ENCODE data around the gene CADPS2.

CADPS2 gene

DNA sequence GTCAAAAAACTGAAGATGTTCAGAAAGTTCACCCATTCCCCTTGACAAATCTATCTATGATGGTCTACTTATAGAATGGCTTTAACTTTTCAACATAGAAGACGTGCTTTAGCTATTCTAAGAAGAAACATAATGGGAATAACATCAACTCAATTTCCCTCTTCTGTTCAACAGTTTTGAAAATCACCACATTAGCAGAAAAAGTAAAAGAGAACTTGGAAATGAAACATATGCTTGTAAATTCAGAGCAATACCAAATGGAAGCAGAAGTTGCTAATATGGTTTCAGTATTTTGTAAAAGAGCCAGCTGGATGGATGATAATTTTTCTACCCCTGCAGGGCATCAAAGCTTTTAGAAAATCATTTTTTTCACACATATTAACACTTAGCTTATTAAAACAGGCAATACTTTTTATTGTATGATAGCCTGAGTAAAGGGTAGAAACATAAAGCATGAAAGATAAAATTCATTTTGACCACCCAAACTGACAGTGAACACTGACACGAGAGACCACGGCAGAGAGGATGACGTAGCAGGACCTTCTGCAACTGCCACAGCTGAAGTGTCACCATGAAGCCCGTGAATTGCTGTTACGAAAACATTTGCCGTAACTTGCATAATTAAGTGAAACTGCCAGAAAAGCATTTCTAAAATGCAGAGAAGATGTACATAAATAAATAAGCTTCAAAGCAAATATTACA lies 542.5 kb downstream of the CADPS2 start:
- no peak for DNase-seq

DNA sequence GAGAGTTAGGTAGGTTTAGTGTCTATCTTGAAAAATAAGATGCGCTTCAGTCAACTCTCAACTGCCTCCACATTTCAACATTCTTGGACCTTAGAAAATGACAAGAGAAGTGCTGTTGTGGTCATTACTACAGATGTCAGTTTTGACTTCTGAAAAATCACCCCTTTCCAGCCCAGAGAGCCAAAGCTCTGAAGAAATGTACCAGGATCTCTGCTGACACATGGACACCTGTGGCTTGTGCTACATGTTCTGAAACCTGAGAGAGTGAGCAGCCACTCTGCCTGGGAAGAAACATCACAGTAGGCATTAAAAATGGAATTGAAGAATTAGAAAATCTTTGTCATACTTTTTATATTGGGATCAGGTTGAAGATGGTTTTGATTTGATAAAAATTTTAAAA lies 545.8 kb downstream of the CADPS2 start:
- DNase-seq: no peak

DNA sequence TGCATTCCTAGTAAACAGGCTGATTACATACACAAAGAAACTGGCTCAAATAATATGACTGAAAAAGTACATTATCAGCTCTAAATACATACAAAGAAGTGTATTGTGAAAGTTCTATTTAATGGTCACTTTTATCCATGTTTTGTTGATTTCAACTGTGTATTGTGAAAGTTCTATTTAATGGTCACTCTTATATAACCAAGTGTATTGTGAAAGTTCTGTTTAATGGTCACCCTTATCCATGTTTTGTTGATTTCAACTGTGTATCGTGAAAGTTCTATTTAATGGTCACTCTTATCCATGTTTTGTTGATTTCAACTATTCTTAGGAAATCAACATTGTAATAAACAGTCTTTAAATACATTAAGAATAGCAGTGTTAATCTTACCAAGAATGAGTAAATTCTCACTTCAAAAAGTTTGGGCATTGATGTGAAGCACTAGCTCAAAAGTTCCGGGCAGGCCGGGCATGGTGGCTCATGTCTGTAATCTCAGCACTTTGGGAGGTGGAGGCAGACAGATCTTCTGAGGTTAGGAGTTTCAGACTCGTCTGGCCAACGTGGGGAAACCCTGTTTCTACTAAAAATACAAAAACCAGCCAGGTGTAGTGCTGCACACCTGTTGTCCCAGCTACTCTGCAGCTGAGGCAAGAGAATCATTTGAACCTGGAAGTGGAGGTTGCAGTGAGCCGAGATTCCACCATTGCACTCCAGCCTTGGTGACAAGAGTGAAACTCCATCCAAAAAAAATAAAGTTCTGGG lies 546.9 kb downstream of the CADPS2 start:
- no peak for DNase-seq

DNA sequence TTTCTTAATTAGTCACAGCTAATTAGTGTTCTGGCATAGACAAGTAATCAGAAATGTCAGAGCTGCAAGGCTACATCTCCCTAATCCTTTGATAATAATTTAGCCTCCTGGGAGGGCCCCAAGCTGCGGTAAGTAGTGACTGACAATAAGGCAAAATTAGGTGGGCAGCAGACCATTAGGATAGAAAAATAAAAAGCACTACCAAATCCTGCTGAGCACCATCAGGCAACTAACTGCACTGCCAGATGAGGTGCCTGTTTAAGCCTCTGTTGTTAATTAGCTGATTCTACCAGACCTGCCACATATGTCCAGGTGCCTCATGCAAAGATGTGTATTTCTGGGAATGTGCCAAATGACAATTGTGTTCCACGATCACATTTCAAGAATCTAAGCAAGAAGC lies 549.2 kb downstream of the CADPS2 start:
- DNase-seq: no peak

DNA sequence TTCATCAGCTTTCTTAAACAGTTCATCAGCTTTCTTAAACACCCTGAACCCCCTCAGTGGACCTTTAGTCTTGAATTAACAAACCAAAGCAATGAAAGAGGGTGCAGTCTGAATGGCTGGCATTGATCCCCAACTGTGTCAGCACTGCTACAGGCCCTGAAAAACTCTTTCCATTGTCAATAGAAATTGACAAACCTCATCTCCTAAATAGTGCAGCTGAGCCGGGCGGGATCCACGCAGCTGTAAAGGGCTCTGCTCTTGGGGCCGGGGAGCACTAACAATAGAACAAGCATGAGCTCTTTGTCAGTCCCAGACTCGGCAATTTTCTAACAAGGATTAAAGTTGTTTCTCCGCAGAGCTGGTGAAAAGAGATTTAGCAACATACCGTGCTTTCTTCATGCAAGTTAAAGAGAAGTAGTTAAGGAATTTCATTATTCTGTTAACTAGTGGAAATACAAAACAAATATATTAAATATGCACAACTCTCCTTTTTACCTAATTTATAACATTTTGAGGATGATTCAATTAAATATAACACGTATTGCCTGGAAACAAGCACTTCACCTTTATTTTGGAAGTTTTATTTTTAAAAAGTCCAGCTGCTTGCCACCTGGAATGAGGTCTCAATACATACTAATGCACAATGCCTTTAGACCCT lies 557.0 kb downstream of the CADPS2 start:
- no peak for DNase-seq

DNA sequence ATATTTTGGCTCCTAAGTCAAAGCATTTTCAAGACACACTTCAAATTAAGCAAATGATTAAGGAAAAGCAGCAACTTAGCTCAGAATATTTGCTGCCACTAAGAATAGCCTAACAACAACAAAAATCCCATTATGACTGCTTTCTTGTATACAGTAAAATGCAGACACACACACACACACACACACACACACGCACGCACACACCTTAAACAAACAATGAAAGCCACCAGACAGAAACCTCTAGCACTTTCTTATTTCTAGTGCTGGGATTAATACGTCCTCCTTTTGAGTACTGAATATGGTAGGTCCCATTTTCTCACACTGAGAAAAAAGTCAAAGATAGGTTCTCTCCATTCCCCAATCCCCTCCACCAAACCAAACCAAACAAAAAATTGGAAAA lies 558.3 kb downstream of the CADPS2 start:
- DNase-seq: no peak

DNA sequence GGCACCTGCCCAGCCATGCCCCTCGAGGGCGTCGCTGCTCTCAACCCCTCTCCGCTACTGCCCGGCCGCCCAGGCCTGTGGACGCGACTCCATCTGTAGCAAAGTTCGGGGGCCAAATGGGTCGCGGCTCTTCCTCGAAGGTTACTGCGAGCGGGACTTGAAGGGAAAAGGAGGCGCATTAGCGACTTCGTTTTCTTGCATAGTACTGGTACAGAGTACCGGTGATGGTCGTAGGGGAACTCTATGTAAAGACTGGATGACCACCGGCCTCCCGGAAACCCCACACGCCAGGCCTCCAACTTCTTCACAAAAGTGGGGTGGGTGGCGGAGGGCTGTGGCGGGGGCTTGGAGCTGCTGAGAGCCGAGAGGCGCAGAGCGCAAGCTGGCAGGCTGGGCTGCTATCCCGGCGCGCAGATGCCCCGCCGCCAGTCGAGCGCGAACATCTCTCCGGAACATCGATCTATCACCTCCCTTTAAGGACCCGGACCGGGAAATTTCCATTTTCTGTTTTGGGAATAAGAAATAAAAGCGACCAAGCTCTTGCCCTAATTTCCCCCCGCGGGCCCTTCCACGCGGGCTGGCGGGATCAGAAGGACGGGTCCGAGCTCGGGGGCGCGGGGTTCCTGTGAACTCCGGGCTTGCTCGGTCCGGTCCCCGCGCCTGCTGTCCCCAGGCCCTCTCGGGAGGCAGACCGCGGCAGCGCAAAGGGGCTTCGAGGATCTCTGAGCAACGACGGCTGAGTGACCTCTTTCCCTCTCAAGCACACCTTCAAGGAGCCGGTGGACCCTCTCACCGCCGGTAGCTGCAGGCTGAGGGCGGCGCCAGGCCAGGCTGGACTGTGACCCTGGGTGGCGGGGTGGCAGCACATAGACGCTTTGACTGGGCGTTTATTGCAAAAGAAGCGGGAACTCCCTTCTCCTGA lies 569.5 kb downstream of the CADPS2 start:
- DNase-seq: no peak

DNA sequence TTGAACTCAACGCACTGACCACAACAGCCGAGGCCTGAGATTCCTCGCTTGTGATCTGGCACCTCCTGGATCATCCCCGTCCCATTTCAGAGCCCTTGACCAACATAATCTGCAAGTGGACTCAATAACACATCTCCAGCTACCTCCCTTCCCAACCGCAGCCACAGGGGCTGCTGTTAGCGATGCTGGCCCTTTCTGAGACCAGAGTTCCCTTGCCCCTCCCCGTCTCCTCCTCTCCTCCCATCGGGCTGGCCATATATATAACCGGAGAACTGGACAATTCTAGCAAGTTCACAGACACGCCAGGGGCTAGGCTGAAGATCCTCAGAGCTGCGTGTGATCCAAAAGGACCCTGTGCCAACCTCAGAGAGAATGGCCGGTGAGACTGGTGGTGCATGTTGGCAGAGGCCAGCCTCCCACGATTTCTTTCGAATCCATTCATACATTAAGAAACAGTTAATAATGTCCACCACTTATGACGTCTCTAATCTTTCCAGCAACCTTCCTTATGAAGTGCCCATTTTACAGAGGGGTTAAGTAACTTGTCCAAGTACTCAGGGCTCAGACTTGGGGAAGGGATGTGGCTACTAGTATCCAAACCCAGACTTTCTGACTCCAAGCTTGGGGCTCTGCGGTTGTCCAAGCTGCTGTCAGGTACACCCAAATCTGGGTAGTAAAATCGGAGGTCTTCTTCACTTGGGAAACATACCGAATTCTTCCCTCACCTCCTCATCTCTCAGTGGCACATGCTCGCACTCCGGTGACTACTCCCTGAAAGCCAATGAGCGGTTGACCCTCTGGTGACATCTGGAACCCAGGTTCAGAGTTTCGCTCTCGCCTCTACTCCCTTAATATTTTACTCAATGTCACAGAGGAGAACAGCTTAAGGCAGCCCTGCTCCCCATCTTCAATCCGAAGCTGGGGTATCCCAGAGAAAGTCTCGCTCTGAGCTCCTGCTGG lies 570.5 kb downstream of the CADPS2 start:
- no peak for DNase-seq

DNA sequence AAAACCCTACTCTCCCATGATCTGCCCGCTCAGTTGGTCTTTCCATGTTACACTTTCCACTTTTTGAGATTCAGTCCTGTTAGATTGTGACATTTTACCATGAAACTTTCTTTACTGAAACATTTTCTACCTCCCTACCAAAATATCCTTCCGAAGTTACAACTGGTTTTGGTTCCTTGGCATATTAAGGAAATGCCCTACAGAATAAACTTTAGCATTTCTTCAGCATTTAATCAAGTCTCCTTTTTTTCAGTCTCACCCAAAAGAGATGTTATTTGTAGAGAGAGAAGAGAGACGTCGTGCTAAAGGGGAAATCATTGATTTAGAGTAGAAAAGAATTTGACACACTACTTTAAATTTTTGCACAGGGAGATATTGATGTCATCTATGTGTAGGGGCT lies 572.0 kb downstream of the CADPS2 start:
- no peak for DNase-seq

DNA sequence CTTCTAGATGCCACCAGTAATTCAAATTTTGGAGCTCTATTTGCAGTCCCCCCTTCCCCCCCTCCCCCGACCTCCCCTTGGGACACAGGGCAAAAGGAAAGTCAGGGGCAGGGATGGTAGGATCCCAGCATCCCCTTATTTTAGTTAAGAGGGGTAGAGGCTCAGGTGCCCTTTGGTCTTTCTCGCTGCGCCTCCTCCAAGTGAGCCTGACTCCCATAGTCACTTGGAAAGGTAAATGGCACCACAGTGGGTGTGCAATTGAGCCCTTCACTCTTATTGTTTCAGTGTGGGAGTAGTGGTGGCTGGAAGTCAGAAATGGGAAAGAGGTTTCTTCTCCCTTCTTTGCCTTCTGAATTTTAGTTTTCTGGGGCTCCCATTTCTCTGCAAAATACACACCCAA lies 573.5 kb downstream of the CADPS2 start:
- no peak for DNase-seq

DNA sequence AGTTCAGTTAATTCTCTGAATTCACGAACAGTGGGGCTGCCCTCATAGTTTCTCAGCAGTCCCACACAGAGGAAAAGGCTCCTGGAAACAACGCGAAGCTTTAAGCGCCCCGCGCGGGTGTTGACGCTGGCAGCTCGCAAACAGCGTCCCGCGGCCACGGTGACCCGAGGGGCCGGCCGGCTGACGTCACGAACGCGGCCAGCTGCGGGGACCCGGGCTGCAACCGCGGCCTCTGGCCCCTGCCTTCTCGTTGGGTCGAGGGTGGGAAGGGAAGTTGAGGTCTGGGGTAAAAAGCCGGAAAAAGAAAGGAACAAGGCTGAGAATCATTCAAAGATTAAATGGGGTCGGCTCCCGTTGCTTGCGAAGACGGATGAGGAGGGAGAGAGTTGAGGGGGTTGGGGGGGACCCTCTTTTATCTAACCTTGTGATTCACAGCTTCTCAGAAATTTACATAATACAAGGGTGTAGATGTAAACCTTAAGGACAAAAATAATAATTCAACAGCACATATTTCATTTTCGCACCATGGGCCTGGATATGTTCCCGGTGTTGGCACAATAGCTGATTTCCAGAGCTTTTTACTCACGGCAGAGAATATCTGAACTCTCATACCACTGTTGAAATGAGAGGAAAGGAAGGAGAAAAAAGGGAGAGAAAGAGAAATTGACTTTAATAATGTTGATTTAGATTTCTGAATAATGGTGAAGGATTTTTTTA lies 574.4 kb downstream of the CADPS2 start:
- no peak for DNase-seq

DNA sequence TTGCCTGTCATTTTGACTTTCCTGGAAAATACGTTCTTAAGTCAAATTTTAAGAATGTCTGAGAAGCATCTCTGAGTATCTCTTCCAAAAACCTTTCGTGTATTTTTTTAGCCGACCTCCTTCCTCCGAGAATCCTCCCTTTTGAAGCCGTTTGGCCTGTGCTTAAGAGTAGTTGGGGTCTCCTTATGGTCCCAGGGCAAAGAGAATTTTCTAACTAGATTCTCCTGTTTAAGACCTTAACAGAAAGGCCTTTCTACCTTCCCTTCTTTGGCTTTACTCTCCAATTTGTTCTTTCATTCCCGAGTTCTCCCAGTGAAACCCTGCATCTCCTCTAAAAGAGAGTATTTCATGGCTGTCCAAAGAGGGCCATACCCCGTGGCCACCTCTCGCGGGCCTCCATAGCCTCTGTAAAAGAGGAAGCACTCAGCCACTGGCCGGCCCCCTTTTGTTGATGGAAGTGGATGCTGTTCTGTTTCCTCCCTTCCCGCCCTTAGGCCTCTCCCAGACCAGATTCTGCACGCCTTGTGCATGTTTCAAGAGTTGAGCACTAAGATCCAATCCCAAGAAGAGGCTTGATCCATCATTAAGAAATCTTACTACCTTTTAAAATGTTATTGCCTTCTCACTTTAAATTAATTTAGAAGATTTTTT lies 575.1 kb downstream of the CADPS2 start:
- no peak for DNase-seq

DNA sequence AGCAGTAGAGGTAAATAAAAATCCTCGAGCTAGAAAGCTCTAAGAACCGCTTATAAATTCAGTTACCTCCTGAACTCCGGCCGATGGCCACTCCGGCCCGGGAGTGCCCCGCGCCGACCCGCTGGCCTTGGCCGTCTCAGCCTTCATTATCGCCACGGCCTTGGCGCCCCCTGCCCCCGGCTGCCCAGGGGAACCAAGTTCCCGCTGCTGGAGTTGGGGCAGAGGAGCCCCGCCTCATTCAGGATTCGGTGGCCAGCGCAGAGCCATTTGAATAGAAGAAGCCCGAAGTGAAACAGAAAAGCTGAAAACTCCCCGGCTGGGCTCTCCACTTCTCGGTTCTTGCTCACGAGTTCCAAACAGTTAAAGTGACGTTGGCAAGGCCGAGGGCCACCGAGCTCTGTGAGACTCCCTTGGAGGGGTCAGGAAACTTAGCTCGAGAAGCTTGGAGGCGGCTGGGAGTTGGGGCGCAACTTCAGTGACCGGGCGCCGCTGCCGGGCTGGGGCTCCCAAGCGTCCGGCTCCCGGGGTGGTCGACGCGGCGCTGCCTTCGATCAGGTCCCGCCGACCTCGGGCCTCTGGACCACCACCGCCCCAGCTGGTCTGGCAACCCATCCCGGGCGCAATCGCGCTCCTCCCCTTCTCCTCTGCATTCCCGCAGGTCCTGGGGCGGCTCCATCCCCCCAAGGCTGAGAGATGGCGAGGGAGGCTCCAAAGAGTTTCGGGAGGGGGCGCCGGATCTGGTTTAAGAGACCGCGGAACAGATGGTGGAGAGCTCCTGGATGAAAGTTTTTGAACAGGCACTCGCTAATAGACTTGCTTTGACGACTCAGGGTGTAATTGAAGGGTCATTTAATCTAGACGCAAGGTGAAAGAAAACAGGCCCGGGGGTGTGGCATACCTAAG lies 575.9 kb downstream of the CADPS2 start:
- no peak for DNase-seq

DNA sequence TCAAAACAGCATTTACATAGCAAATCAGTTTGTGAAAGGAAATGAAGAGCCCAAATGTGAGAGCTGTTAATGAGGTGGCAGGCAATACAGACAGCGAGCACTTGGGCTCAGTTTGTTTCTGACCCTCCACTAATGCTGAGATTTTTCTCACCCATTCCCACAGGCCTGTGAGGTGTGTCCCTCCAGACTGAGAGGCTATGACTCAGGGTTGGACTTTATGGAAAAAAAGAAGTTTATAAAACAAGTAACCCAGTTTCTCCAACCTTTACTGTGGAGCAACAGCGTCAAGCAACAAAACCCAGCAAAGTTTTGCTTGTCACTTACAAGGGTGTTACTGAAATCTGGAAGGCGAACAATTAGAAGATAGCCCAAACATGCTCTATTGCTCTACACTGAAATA lies 576.8 kb downstream of the CADPS2 start:
- DNase-seq: no peak

DNA sequence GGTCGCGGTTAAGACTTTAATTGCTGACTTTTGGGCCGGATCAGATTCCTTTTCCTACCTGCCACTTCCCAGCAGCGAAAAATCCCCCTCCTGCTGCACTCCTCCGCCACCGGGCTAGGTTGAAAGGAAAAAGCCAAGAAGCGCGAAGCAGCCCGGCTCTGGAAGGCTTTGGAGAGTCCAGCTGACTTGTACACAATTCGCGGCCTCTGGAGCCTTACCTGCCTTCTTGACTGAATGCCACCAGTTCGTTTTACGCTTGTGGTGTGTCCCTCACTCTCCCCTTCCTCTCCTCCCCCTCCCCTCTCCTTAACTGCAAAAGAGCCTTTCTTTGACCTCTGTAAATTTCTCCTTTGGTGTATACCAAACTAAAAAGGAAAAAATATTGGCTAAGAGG lies 579.0 kb downstream of the CADPS2 start:
- DNase-seq: no peak

DNA sequence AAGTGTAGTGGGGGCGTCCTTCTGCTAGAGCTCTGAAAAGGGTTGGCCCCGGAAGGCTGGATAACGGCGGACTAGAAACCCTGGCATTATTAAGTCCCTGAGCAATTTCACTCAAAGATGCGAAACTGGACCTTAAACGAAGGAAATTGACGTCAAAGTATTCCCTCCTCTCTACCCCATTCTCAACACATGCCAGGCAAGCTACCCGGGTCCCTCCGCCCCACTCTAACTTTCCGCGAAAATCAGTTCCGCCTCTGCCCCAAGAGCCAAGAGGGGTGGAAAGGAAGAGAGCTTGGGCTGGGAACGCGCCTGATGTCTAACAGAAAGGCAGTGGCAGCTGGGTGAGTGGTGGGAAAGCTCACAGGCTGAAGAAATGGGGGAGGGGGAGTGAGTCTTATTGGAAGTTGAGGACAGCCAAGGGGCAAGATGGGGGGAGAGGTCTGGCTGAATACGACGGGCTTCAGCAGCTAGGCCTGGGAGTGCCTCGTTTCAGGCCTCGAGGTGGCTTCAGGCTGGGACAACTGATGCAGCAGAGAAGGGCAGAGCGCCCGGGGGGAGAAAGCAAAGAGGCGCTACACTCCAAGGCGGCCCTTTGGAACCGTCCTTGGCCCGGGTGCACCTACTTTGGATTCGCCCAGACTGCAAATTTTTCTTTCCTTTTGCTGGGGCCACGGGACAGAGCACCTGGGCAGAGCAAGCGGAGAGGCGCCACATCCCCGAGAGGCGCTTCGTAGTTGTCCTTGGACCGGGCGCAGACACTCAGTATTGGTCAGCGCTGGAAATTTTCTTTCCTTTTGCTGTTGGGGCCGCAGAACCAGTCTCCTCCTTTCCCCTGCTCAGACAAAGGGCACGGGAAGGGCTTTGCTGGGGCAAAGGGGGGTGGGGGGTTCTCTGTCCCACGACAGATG lies 579.7 kb downstream of the CADPS2 start:
- DNase-seq: no peak

DNA sequence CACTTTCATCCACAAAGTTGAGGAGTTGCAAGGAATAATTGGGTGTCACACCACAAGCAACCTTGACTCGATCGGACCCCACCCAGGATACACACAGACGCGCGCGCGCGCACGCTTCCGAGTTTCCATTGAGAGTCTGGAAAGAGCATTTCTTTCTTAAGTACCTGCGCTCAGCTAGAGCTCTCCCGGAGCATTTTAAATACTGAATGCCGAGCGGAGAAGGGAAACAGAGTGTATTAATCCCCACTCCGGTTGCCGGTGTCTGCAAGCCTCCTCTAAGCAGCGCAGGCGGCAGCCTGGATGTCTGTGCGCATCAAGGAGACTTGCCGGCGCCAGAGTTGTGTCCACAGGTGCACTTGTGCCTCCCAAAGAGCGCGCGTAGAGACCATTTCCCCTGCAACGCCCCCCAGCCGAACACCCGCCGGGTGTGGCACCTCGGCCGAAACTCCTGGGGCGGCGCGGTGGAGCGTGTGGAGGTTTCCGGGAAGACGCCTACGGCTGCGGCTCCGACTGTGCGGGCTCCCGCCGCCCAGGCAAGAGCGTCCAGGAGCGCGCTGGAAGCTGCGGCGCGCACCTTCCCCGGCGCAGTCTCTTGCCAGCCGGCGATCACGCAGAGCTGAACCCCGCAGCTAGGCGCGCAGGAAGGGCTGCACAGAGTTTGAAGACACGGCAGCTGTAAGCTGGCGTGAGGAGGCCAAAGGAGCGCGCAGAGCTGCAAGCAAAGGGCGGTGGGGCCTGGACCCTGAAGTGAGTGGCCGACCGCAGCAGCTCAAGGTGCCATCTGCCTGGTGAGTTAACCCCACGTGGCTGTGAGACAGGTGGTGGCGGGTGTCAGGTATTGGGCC lies 580.6 kb downstream of the CADPS2 start:
- no peak for DNase-seq

All from kidney glomerular epithelial cell (primary cell).